Measurements from ENCODE around the gene CORIN.

CORIN gene

GRCh38 chr4:47830265-47831025, 7.4 kb downstream of the CORIN start:
- POLR2A ChIA-PET (ENCODE audit: low non-redundant PET): no interaction called here
- no peak for TF ChIP-seq CTCF (conservative IDR thresholded peaks at IDR 0.05; ENCODE audit: low read depth)
- DNase-seq (ENCODE audit: low spot score): no peak
- H3K27ac ChIP-seq: no peak overlapping the region
- CTCF ChIA-PET: no interaction called here

- ChIA-PET CTCF (no interaction called here), POLR2A (ENCODE audit: low non-redundant PET) (no interaction called here)
- H3K27ac ChIP-seq: no peak overlapping the region
- no peak for TF ChIP-seq CTCF (conservative IDR thresholded peaks at IDR 0.05; ENCODE audit: low read depth)
- DNase-seq (ENCODE audit: low spot score): no peak
These were observed 8.4 kb downstream of the CORIN start for GRCh38 chr4:47829438-47829837.

DNA sequence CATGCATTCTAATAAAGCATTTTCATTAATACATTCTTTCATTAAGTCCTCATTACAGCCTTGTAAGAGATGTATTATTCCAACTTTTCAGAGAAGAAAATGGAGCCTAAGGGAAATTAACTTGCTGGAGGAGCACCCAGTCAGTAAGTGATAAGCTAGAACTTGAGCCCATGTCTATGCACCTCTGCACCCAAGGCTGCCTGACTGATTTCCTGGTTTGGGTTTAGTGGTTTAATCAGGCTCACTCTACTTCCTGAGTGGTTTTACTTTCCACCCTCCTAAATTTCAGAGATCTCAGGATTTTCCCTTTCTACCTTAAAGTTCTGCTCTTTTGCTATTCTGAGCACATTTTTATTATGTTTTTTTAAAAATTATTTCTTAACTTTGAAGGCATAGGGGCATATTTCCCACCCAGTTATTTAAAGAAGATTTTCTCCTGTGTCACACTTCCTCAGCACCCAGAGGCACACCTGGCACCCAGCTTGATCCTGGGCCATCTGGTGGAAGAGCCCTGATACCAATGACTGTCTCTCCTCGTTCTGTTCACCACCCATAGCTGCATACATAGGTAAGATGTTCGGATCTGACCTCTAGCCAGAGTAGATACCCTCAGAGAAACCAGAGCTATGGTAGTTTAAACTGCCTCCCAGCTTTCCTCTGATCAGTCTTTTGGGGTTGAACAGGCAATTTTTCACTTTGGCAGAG, 10.4 kb downstream of the CORIN start:
- no peak for DNase-seq (ENCODE audit: low spot score)
- ChIA-PET POLR2A (ENCODE audit: low non-redundant PET) (no interaction called here), CTCF (interaction anchor here (0.6 to 1.3 kb wide), 3 partner anchors 9 to 122 kb away, joined by 3 to 4 read pairs (median 3); no protein-coding TSS in a partner anchor)
- no peak overlapping the region for H3K27ac ChIP-seq
- no peak for TF ChIP-seq CTCF (conservative IDR thresholded peaks at IDR 0.05; ENCODE audit: low read depth)

DNA sequence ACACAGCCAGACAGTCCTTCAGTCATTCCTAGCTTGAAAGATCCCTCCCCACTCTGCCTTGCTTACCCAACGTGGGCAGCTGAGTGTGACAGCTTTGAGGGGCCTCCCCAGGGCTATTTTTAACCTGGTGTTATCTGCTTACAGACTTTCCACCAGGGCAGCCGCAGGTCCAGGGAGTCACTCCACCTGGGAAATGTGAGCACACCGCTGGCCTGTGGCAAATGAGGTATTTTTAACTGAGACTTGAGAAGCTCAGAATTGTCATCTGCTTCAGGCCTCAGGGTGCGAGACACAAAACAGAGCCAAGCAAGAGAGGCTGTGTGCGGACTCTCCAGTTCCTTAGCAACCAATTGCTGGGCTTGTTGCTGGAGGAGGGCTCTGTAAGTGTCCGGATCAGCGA, 13.0 kb downstream of the CORIN start:
- no peak overlapping the region for H3K27ac ChIP-seq
- DNase-seq (ENCODE audit: low spot score): no peak
- no peak for TF ChIP-seq CTCF (conservative IDR thresholded peaks at IDR 0.05; ENCODE audit: low read depth)
- POLR2A ChIA-PET (ENCODE audit: low non-redundant PET): no interaction called here
- CTCF ChIA-PET: interaction anchor here (0.6 to 1.2 kb wide), 3 partner anchors 11 to 138 kb away, joined by 3 to 4 read pairs (median 3); no protein-coding TSS in a partner anchor

DNA sequence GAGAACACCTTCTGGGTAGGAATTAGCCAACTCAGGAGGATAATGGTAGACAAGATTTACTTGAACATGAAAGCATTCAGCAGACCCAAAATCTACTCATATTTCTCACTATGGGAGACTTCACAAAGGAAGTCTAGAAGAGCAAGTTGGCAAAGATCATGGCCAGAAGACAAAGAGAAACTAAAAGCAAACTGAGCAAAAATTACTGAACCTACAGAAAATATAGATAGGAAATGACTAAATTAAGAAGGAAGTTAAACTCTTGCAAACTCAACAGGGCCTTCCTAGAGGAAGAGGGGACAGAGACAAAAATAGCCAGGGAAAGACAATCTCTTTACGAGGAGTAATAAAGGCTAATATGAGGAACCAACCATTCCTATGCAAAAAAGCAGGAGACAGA, 18.7 kb downstream of the CORIN start:
- CTCF ChIA-PET: no interaction called here
- no peak overlapping the region for H3K27ac ChIP-seq
- POLR2A ChIA-PET (ENCODE audit: low non-redundant PET): interaction anchor here (0.6 kb wide), 1 partner anchor 1061 kb away, joined by 3 read pairs; no protein-coding TSS in a partner anchor
- TF ChIP-seq CTCF (conservative IDR thresholded peaks at IDR 0.05; ENCODE audit: low read depth): no peak
- no peak for DNase-seq (ENCODE audit: low spot score)

DNA sequence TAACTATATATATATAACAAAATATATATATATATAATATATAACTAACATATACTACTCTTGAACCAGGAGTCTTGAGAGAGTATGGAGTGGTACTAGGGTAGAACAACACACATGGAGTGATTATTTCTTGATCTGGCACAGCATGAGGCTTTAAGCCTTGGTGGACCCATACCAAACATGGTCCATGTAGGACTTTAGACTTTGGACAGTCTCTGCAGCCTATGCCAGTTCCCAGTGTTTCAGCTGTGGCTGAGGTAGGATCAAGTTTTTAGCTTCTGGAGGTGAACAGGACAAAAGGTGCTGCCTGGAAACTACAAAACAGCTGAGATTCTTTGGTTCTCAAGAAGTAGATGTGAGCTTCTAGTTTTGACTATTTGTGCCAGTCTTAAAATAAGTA, 20.6 kb downstream of the CORIN start:
- TF ChIP-seq CTCF (conservative IDR thresholded peaks at IDR 0.05; ENCODE audit: low read depth): no peak
- no peak overlapping the region for H3K27ac ChIP-seq
- DNase-seq (ENCODE audit: low spot score): no peak
- ChIA-PET CTCF (interaction anchor here (0.7 to 0.9 kb wide), 2 partner anchors 20 to 30 kb away, joined by 3 read pairs; no protein-coding TSS in a partner anchor), POLR2A (ENCODE audit: low non-redundant PET) (no interaction called here)
